MM.1S (cell line): ENCODE measurements around the gene GNG12.

ENCODE experiments used
- DNase-seq: peaks from one replicate; pipeline ENCODE4 v3.0.0-alpha.2; 2015
- H2AFZ ChIP-seq: fragments of 300-600 bp; sonication (generic); 2 replicates; pipeline ENCODE4 v1.6.0; 2016; ENCODE audit warnings: antibody characterized with exemption, low read length
- H3F3A ChIP-seq: fragments of 300-600 bp; sonication (generic); 2 replicates; pipeline ENCODE4 v1.6.1; 2016; ENCODE audit warnings: mild to moderate bottlenecking, antibody characterized with exemption, low read length, moderate library complexity, mixed read lengths; ENCODE audit not compliant: insufficient read depth
- H3K27ac ChIP-seq: fragments of 300-600 bp; sonication (generic); 2 replicates; pipeline ENCODE4 v1.5.1; 2016; ENCODE audit warnings: mild to moderate bottlenecking, low read length
- H3K27me3 ChIP-seq: fragments of 300-600 bp; sonication (generic); replicated peaks from 2 replicates; pipeline ENCODE4 v1.6.0; 2016; ENCODE audit warnings: low read length; ENCODE audit not compliant: insufficient read depth
- H3K36me3 ChIP-seq: fragments of 300-600 bp; sonication (generic); replicated peaks from 2 replicates; pipeline ENCODE4 v1.6.1; 2016; ENCODE audit warnings: mild to moderate bottlenecking, low read length, mixed read lengths; ENCODE audit not compliant: insufficient read depth
- H3K4me1 ChIP-seq: fragments of 300-600 bp; sonication (generic); 2 replicates; pipeline ENCODE4 v1.6.1; 2016; ENCODE audit warnings: low read length, mixed read lengths
- H3K4me2 ChIP-seq: fragments of 300-600 bp; sonication (generic); 2 replicates; pipeline ENCODE4 v1.6.0; 2016; ENCODE audit warnings: low read depth, low read length
- H3K4me3 ChIP-seq: fragments of 300-600 bp; sonication (generic); 2 replicates; pipeline ENCODE4 v1.5.1; 2016; ENCODE audit warnings: low read length, mixed read lengths
- H3K79me2 ChIP-seq: fragments of 300-600 bp; sonication (generic); 2 replicates; pipeline ENCODE4 v1.6.1; 2016; ENCODE audit warnings: mixed run types, low read length, mixed read lengths
- H3K9ac ChIP-seq: fragments of 300-600 bp; sonication (generic); 2 replicates; pipeline ENCODE4 v1.6.1; 2016; ENCODE audit warnings: low read length, mixed read lengths
- H3K9me2 ChIP-seq: fragments of 300-600 bp; sonication (generic); replicated peaks from 2 replicates; pipeline ENCODE4 v1.6.1; 2016; ENCODE audit warnings: mild to moderate bottlenecking, low read length, mixed read lengths; ENCODE audit not compliant: insufficient read depth
- H3K9me3 ChIP-seq: fragments of 300-600 bp; sonication (generic); replicated peaks from 2 replicates; pipeline ENCODE4 v1.6.1; 2016; ENCODE audit warnings: mild to moderate bottlenecking, low read length, mixed read lengths; ENCODE audit not compliant: insufficient read depth
- H4K20me1 ChIP-seq: fragments of 300-600 bp; sonication (generic); 2 replicates; pipeline ENCODE4 v1.6.1; 2016; ENCODE audit warnings: mild to moderate bottlenecking, low read length, moderate library complexity, mixed read lengths; ENCODE audit not compliant: insufficient read depth
- CTCF ChIP-seq: fragments of 300-600 bp; sonication (generic); IDR thresholded peaks from 2 replicates; pipeline ENCODE4 v1.5.1; 2016; ENCODE audit warnings: antibody characterized with exemption, low read length, mixed read lengths
- EZH2 ChIP-seq: fragments of 300-600 bp; sonication (generic); optimal IDR thresholded peaks from 2 replicates; pipeline ENCODE3; 2017; ENCODE audit warnings: low read depth, mild to moderate bottlenecking, antibody characterized with exemption, low read length, mixed read lengths
- EZH2phosphoT487 ChIP-seq: fragments of 300-600 bp; sonication (generic); IDR thresholded peaks from 2 replicates; pipeline ENCODE4 v1.6.1; 2018; ENCODE audit warnings: antibody characterized with exemption, low read length

GNG12 gene

DNA sequence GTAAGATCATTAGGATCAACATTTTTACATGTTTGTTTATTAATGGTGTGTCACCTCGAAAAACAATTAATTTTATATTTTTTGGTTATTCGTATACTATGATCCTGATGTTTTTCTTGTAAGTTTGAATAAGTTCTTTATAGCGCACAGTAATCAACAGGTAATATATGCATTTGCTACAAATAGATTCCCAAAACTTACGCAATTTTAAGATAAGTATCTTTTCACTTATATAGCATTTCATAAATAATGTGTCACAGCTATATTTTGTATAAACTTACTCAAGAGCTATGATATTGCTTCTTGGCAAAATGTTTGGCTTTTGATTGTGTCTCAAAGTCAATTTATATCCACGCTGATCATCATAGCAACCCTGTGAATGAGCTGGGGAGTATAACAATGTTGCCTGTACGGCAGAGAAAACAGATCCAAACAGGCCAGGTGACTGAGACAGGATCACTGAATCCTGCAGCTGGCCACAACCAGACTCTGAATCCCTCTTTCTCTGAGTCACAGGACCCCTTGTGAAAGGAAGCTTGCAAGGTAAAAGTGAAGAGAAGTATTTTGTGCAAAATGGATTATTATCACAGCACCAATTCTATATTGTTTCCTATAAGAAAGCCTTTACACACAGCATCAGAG, 48.6 kb downstream of the GNG12 start:
- H3K27ac ChIP-seq, result no peak overlapping the region
- DNase-seq, result no peak
- no peaks in the 10 kb centered on the region for H3K36me3 ChIP-seq
- H3K4me3 ChIP-seq, result no peak overlapping the region
- no peaks in the 10 kb centered on the region for H3K9me2 ChIP-seq
- H2AFZ ChIP-seq, result no peak overlapping the region
- H3K79me2 ChIP-seq, result no peaks in the 10 kb centered on the region
- no peaks in the 10 kb centered on the region for H3K9me3 ChIP-seq
- H4K20me1 ChIP-seq, result no peaks in the 10 kb centered on the region
- H3K9ac ChIP-seq, result no peak overlapping the region
- no peak for TF ChIP-seq EZH2phosphoT487
- TF ChIP-seq CTCF, result no peak
- TF ChIP-seq EZH2, result no peak
- H3K4me2 ChIP-seq, result no peak overlapping the region
- H3K4me1 ChIP-seq, result no peaks in the 10 kb centered on the region
- H3K27me3 ChIP-seq, result no peaks in the 10 kb centered on the region
- H3F3A ChIP-seq, result no peaks in the 10 kb centered on the region

DNA sequence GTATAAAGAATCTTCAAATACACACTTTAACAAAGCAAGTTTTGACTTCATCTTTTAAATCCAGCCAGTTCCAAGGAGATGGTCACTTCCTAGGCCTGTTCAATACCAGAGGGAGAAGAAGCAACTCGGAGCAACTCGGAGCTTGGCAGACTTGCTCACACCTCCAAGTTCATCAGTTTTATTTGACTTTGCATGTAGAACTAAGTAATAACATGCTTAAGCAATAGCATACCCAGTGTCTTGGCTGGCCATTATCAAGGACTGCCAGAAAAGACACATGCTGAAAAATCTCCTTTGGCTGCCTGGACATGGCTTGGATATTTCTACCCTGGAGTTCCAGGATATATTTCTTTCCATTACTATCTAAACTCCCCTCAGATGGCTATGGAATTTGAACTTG, 52.6 kb downstream of the GNG12 start:
- no peaks in the 10 kb centered on the region for H3K9me2 ChIP-seq
- H3K4me1 ChIP-seq, result no peaks in the 10 kb centered on the region
- H3F3A ChIP-seq, result no peaks in the 10 kb centered on the region
- H3K9me3 ChIP-seq, result no peaks in the 10 kb centered on the region
- H3K4me3 ChIP-seq, result no peak overlapping the region
- no peaks in the 10 kb centered on the region for H3K36me3 ChIP-seq
- no peak overlapping the region for H3K27ac ChIP-seq
- no peak overlapping the region for H2AFZ ChIP-seq
- no peak for DNase-seq
- TF ChIP-seq EZH2phosphoT487, result no peak
- TF ChIP-seq CTCF, result no peak
- no peak for TF ChIP-seq EZH2
- no peaks in the 10 kb centered on the region for H3K79me2 ChIP-seq
- H3K27me3 ChIP-seq, result no peaks in the 10 kb centered on the region
- H3K4me2 ChIP-seq, result no peak overlapping the region
- H4K20me1 ChIP-seq, result no peaks in the 10 kb centered on the region
- no peak overlapping the region for H3K9ac ChIP-seq

DNA sequence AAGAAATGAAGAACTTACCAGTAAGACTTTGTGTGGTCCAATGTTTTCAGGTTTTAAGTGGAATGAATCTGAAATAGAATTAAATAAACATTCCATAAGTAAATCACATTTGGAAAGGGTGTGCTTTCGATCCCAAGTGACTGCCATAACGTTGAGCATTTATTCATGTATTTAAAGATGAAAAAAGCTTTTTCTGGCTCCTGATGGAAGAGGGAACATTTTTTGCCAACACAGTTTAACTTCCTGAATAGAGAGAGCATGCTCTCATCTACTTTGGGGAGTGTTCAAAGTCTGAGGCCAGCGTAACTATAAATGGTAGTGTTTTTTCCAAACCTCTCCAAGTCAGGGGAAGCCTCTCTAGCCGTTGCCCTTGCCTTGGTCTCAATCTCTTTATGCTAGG, 55.8 kb downstream of the GNG12 start:
- no peaks in the 10 kb centered on the region for H3K36me3 ChIP-seq

More for the DNA sequence above, 55.8 kb downstream of the GNG12 start:
- no peak overlapping the region for H3K4me2 ChIP-seq
- no peaks in the 10 kb centered on the region for H3K9me3 ChIP-seq
- H2AFZ ChIP-seq, result no peak overlapping the region
- no peaks in the 10 kb centered on the region for H3K9me2 ChIP-seq
- TF ChIP-seq EZH2phosphoT487, result no peak
- no peak for TF ChIP-seq EZH2
- no peak for TF ChIP-seq CTCF
- no peaks in the 10 kb centered on the region for H3K4me1 ChIP-seq
- H4K20me1 ChIP-seq, result no peaks in the 10 kb centered on the region
- no peak overlapping the region for H3K9ac ChIP-seq
- H3K4me3 ChIP-seq, result no peak overlapping the region
- no peaks in the 10 kb centered on the region for H3F3A ChIP-seq
- H3K27me3 ChIP-seq, result no peaks in the 10 kb centered on the region
- no peak overlapping the region for H3K27ac ChIP-seq
- no peak for DNase-seq
- H3K79me2 ChIP-seq, result no peaks in the 10 kb centered on the region
